Activated gamma-delta T cell treated with anti-CD3 and anti-CD28 coated beads, Interleukin-2, amount 50 U/mL, for 16 hours (primary cell): Measurements from ENCODE around the gene DLG4.
"Not testable (repeated sequence)": the region's sequence is repeated elsewhere in the genome, so short reads cannot be mapped to it uniquely, and the experiment has no call there.

ENCODE experiments used
- DNase-seq: peaks from one replicate; pipeline ENCODE4 v3.0.0-alpha.2; 2020; ENCODE audit warnings: low read depth

DLG4 gene

GRCh38 chr17:7183433-7184090 lies 36.1 kb downstream of the DLG4 start:
- DNase-seq = no peak

GRCh38 chr17:7182101-7182500 lies 37.5 kb downstream of the DLG4 start:
- DNase-seq = not testable (repeated sequence)

GRCh38 chr17:7179317-7180254 lies 40.0 kb downstream of the DLG4 start, which contains the start of gene ASGR1:
Gene ASGR1, minus strand, starts transcription at chr17:7179370. Its CDS starts 807 bp downstream, at chr17:7178563.
- no peak for DNase-seq

GRCh38 chr17:7178973-7179316 lies 40.7 kb downstream of the DLG4 start:
- no peak for DNase-seq

GRCh38 chr17:7177954-7178477 lies 41.6 kb downstream of the DLG4 start:
- no peak for DNase-seq

GRCh38 chr17:7177191-7177953 lies 42.3 kb downstream of the DLG4 start:
- DNase-seq = peak; percentile 42

GRCh38 chr17:7176841-7177190 lies 42.8 kb downstream of the DLG4 start:
- no peak for DNase-seq

GRCh38 chr17:7176107-7176840 lies 43.4 kb downstream of the DLG4 start:
- DNase-seq = no peak

GRCh38 chr17:7175330-7175733 lies 44.3 kb downstream of the DLG4 start:
- no peak for DNase-seq

GRCh38 chr17:7174603-7175326 lies 44.9 kb downstream of the DLG4 start:
- no peak for DNase-seq

- no peak for DNase-seq
These were observed 45.7 kb downstream of the DLG4 start for GRCh38 chr17:7173687-7174602.

GRCh38 chr17:7172522-7173191 lies 47.0 kb downstream of the DLG4 start:
- not testable (repeated sequence) for DNase-seq

GRCh38 chr17:7169565-7169908 lies 50.1 kb downstream of the DLG4 start:
- DNase-seq = not testable (repeated sequence)

- DNase-seq = not testable (repeated sequence)
These were observed 50.6 kb downstream of the DLG4 start for GRCh38 chr17:7168841-7169564.

- no peak for DNase-seq
These were observed 51.8 kb downstream of the DLG4 start for GRCh38 chr17:7167832-7168231.

- no peak for DNase-seq
These were observed 52.8 kb downstream of the DLG4 start for GRCh38 chr17:7166873-7167272.

GRCh38 chr17:7159571-7159970 lies 60.1 kb downstream of the DLG4 start:
- DNase-seq = not testable (repeated sequence)

- not testable (repeated sequence) for DNase-seq
These were observed 61.2 kb downstream of the DLG4 start for GRCh38 chr17:7158424-7158823.
